Ramos (cell line): Measurements from ENCODE around the gene GLB1L2.
"Not testable (repeated sequence)": the region's sequence is repeated elsewhere in the genome, so short reads cannot be mapped to it uniquely, and the experiment has no call there.

Experiments used
- in situ Hi-C: fragments of 300-500 bp; cut with MboI; formaldehyde crosslinking; loops from one replicate; pipeline ENCODE4 v1.14.3; 2022; ENCODE audit warnings: low sequenced_read_pairs; ENCODE audit not compliant: unreplicated experiment

The GLB1L2 gene

GRCh38 chr11:134317103-134317502 is 14.7 kb upstream of the GLB1L2 start:
- in situ Hi-C loops = no loop called here

- in situ Hi-C loops = not testable (repeated sequence)
Measured at GRCh38 chr11:134321373-134321772, 10.4 kb upstream of the GLB1L2 start.

GRCh38 chr11:134322553-134322952 is 9.2 kb upstream of the GLB1L2 start:
- in situ Hi-C loops = no loop called here

GRCh38 chr11:134328433-134328832 is 3.4 kb upstream of the GLB1L2 start:
- in situ Hi-C loops = no loop called here

- in situ Hi-C loops = no loop called here
Measured at GRCh38 chr11:134330611-134331353, 1.0 kb upstream of the GLB1L2 start.

- in situ Hi-C loops = no loop called here
Measured at GRCh38 chr11:134332189-134332631, 422 bp downstream of the GLB1L2 start.

- in situ Hi-C loops = no loop called here
Measured at GRCh38 chr11:134332782-134333181, 994 bp downstream of the GLB1L2 start.

GRCh38 chr11:134333312-134333711 is 1.5 kb downstream of the GLB1L2 start:
- in situ Hi-C loops = no loop called here

- in situ Hi-C loops = no loop called here
Measured at GRCh38 chr11:134333946-134334345, 2.2 kb downstream of the GLB1L2 start.

- in situ Hi-C loops = no loop called here
Measured at GRCh38 chr11:134334796-134335571, 3.2 kb downstream of the GLB1L2 start.

GRCh38 chr11:134337051-134337450 is 5.3 kb downstream of the GLB1L2 start:
- in situ Hi-C loops = no loop called here

- in situ Hi-C loops = no loop called here
Measured at GRCh38 chr11:134338068-134338467, 6.3 kb downstream of the GLB1L2 start.

- in situ Hi-C loops = no loop called here
Measured at GRCh38 chr11:134338654-134339053, 6.9 kb downstream of the GLB1L2 start.

- in situ Hi-C loops = no loop called here
Measured at GRCh38 chr11:134339756-134340155, 8.0 kb downstream of the GLB1L2 start.

GRCh38 chr11:134340354-134340964 is 8.7 kb downstream of the GLB1L2 start:
- in situ Hi-C loops = no loop called here

GRCh38 chr11:134341805-134342571 is 10.2 kb downstream of the GLB1L2 start:
- in situ Hi-C loops = no loop called here

GRCh38 chr11:134342572-134343340 is 11.0 kb downstream of the GLB1L2 start:
- in situ Hi-C loops = no loop called here

GRCh38 chr11:134343646-134344045 is 11.9 kb downstream of the GLB1L2 start:
- in situ Hi-C loops = no loop called here

GRCh38 chr11:134344497-134345236 is 12.9 kb downstream of the GLB1L2 start:
- in situ Hi-C loops = not testable (repeated sequence)
